IPS-NIHi11 (cell line): ENCODE data around the gene PARD6G.

Source experiments
- DNase-seq: peaks from one replicate; pipeline ENCODE4 v3.0.0; 2012; ENCODE audit warnings: mixed read lengths, low spot score

Gene PARD6G

DNA sequence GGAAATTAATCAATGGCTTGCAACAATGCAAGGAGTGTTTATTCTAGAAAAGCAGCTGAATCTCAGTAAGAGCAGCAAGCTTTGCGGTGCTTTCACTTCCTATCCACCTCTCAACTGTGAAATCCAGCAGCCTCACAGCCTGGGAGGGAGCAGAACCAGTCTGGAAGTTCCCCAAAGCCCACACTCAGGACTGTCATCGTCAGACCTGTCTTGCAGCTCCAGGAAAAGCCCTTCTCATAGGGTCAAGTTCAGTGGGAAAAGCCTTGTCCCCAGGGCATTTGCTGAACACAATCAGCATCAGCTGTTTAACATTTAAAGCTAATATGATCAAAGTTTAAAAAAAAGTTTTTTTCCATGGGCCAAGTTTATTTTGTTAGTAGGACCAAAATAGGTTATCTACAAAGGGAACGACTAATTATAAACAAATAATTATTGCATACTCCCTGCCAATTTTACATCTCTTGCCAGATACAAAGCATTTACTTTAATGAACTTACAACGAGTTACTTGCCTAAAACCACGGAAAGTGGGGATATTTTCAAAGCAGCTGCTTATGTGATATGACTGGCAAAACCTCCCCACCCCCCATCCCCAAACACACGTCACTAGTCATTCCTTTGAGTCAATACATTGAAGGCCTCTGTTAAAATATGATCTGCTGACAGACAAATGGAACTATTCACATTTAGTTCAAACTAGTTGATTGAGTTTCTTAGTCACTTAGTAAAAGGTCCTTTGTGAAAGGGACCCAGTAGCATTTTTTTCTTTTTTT is 36.8 kb downstream of the PARD6G start:
- DNase-seq, result no peak

DNA sequence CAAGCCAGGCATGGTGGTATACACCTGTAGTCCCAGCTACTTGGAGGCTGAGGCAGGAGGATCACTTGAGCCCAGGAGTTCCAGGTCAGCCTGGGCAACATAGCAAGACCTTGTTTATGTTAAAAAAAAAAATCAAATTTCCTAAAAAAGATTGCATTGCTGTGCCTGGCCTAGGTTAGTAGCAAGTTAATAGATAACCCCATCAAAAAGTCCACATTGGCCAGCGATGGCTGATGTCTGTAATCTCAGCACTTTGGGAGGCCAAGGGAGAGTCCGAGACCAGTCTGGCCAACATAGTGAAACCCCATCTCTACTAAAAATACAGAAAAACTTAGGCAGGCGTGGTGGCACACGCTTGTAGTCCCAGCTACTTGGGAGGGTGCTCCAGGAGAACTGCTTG is 38.7 kb downstream of the PARD6G start:
- DNase-seq, result no peak

DNA sequence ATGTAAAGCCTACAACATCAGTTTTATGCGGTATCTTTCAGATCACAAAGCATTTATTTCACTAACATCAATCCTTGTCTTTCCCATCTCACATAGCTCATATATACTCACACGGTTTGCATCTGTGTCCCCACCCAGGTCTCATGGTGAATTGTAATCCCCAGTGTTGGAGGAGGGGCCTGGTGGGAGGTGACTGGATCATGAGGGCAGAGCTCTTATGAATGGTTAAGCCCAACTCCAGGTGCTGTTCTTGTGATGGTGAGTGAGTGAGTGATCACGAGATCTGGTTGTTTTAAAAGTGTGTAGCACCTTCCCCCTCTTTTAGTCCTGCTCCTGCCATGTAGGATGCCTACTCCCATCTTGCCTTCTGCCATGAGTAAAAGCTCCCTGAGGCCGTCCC is 42.0 kb downstream of the PARD6G start:
- DNase-seq, result no peak

DNA sequence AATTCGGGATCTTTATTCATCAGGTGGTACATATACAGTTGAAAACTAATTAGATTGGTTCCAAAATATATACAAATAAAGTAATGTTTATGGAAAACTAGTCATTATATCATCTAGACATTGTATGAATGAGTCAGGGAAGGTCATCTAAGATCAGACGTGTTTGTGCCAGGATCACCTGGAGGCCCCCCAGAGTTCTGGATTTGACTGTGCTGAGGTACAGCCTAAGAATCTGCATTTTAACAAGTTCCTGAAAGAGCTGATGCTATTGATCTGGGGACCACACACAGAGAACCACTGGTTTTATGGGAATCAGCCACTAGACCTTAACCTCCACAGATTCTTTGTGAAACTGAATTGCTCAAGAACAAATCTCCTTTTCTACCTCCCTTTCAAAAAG is 43.2 kb downstream of the PARD6G start:
- no peak for DNase-seq

GRCh38 chr18:80203249-80203648 is 44.1 kb downstream of the PARD6G start:
- DNase-seq, result no peak

DNA sequence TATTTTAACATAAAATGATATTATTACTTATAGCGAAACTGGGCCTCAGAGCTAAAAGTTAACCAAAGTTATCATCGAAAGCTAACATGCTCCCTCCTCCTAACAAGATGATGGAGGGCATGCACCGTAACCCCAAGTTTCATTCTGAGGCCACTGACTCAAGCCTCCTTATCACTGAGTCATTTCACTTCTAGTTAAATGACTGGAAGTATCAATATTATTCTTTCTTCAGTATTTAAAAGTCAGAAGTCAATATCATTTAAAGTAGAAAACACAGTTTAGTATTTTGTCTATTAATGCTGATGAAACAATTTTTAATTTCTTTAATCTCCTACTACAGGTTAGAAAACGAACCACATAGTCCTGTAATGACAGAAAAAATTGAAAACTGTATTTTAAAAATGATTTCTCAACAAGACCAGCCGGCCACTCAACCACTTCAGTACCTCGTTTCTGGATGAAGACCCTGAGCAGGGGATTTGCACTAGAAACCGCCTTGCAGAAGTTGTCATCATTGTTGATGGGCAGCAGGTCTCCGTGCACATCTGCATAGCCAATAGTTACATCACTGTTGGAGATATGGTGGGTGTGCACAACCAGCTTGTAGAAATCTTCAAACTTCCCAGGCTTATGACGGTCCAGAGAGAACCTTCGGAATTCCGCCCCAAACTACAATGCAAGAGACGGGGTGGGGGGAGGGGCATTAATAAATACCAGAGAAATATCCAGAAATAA is 44.9 kb downstream of the PARD6G start:
- no peak for DNase-seq

- no peak for DNase-seq
Measured at GRCh38 chr18:80201739-80202138, 45.6 kb downstream of the PARD6G start.

DNA sequence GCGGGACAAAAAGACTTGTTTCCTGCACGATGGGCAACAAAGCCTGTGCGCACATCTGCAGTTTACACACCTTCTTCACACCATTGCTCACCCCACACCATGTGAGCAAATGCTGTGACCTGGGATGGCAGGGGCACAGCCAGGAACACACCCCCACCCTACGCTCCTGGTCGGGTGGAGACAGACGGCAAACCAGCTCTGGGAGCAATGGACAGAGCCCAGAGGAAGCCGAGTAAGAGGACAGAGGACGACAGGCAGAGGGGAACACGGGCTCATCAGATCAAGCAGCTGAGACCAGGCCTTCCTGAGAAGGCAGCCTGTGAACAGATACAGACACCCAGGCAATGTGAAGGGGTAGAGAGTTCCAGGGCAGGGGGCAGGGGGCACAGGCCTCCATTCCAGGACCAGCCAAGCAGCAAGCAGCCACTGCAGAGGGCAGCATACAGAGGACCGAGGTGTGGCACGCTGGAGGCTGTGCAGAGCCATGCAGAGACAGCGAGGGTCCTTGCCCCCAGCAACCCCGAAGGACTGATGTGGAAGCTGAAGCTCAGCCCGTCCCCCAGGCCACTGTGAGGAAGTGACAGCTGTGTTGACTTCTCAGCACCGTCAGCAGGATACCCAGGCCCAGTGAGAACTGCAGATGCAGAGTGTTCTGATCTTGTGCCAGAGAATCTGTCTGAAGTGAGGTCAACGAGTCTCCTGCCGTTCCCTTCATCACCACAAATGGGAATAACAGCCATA is 46.2 kb downstream of the PARD6G start:
- DNase-seq, result no peak

DNA sequence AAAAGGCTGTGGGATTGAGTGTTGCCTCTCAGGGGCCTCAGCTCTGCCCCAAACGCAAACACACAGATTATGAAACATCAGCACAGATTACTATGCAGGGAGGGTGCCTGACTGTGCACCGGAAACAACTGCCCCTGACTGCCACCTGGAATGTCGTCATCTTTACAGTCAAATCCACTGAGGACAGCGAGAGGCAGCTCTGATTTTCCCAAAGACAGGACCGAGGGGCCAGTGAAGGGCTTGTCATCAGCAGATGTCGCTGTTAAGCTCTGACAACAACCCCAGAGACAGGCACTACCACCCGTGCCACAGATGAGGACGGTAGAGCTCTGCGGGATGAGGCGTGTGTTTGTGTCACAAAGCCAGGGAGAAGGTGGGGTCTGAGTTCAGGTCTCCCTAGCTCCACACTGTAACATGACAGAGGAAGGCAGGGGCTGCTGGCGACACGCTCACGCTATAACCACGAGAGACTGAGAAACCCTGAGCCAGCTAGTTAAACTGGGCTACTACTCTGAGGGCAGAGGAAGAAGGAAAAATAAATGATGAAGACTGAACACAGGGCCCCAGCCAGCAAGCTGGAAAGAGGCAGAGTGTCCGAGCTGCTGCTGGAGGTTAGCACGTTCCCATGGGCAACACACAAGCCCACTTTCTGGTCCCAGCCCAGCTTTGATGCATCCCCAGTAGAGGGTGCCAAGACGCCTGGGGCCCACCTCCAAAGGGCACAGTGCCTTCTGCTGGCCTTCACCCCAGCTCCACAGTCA is 47.0 kb downstream of the PARD6G start:
- no peak for DNase-seq

- no peak for DNase-seq
Measured at GRCh38 chr18:80198994-80199748, 48.1 kb downstream of the PARD6G start.

DNA sequence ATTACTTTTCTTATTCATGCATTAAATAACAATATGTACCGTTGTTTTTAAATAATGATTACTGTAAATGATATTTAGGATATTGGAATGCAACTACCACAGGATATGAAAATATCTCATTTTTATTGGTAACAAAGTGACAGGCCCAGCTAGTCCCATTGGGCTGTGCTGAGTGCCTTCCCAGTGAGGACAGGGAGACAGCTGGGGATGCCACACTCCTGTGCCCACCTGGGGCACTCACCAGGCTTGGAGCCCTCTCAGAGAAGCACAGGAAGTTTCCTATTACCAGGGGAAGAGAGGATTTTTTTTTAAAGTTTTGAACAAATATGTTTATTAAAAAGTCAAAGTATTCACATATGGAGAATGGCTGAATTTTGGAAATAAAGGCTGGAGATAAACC is 48.9 kb downstream of the PARD6G start:
- DNase-seq, result no peak

DNA sequence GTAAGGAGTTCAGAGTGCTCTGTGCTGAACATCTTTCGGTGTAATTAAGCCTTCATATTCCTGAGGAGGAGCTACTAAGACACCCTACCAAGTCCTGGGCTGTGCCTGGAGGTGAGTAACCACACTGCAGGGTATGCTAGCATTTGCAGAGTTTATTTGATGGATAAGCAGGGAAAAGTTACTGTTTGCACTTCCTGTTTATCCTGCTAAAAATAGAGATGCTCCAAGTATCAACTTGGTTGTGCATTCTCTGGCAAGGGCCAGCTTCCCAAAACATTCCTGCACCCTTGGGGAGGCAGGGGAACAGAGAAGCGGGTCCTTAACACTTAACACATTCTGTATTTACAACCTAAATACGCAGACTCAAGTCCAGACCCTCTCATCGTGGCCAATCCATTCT is 49.8 kb downstream of the PARD6G start:
- DNase-seq, result no peak

- DNase-seq, result peak; percentile 58
Measured at GRCh38 chr18:80196528-80197320, 50.6 kb downstream of the PARD6G start.

- no peak for DNase-seq
Measured at GRCh38 chr18:80194874-80195570, 52.3 kb downstream of the PARD6G start.

GRCh38 chr18:80193701-80194100 is 53.6 kb downstream of the PARD6G start:
- DNase-seq, result no peak

- no peak for DNase-seq
Measured at GRCh38 chr18:80192653-80193385, 54.5 kb downstream of the PARD6G start.

DNA sequence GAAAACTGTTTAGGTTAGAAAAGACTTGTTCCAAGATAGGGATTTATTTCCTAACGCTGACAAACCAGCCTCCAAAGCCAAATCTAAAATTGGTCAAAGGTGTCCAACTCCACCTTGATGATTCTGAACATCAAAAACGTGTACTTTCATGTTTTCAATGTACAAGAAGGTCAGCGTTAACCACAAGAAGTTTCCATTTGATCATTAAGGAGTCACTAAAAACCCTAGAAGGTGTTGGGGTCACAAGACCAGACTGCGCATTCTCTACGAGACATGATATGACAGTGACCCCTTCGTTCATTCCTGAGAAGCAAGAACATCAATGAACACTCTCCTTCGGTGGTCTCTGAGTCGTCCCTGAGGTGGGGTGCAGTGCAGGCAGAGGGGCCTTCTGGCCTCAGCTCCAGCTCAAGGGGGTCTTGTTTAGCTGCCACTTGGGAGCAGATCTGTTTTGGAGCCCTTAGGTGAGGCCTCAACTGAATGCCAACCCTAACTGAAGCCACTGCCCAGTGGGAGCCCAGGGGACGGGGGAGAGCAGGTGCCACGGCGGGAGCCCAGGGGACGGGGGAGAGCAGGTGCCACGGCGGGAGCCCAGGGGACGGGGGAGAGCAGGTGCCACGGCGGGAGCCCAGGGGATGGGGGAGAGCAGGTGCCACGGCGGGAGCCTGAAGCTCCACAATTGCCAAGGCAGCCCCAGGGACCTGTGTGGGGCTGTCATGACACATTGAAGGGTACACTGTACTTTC is 55.2 kb downstream of the PARD6G start:
- DNase-seq, result no peak

- no peak for DNase-seq
Measured at GRCh38 chr18:80191264-80191663, 56.0 kb downstream of the PARD6G start.

- no peak for DNase-seq
Measured at GRCh38 chr18:80190311-80190710, 57.0 kb downstream of the PARD6G start.
